Immature natural killer cell (primary cell): ENCODE data around the gene PAM16. TPM values are rescaled to one million over a fixed set of nuclear protein-coding genes. Genes with fewer than 3 reads are reported as not detected.

Source experiments
- DNase-seq, 3 donors: peaks; one replicate each; pipeline ENCODE4 v3.0.0; 2022; ENCODE audit warnings: mixed read lengths in 1 of 3
- H3K27ac Mint-ChIP-seq, 6 donors: one replicate each; pipeline ENCODE4 v1.8.0; 2020; ENCODE audit warnings: mixed read lengths in 6 of 6, mild to moderate bottlenecking in 5 of 6, inconsistent platforms in 4 of 6, moderate library complexity in 3 of 6
- H3K27me3 Mint-ChIP-seq, 3 donors: one replicate each; pipeline ENCODE4 v1.8.0; 2020 to 2021; ENCODE audit warnings: low read depth in 3 of 3, mild to moderate bottlenecking in 3 of 3, mixed read lengths in 3 of 3, moderate library complexity in 3 of 3, inconsistent platforms in 1 of 3
- H3K36me3 Mint-ChIP-seq, 3 donors: one replicate each; pipeline ENCODE4 v1.8.0; 2020; ENCODE audit warnings: mixed read lengths in 3 of 3, inconsistent platforms in 2 of 3, mild to moderate bottlenecking in 2 of 3
- H3K4me1 Mint-ChIP-seq, 2 donors: one replicate each; pipeline ENCODE4 v1.8.0; 2020; ENCODE audit warnings: inconsistent platforms in 2 of 2, mild to moderate bottlenecking in 2 of 2, mixed read lengths in 2 of 2, moderate library complexity in 1 of 2
- H3K4me3 Mint-ChIP-seq, 5 donors: one replicate each; pipeline ENCODE4 v1.8.0; 2020; ENCODE audit warnings: mild to moderate bottlenecking in 5 of 5, mixed read lengths in 5 of 5, inconsistent platforms in 3 of 5, moderate library complexity in 3 of 5
- H3K9me3 Mint-ChIP-seq, 6 donors: one replicate each; pipeline ENCODE4 v1.8.0; 2020; ENCODE audit warnings: mild to moderate bottlenecking in 6 of 6, mixed read lengths in 6 of 6, inconsistent platforms in 4 of 6, moderate library complexity in 3 of 6
- polyA plus RNA-seq, 3 donors: library from polyadenylated mRNA; unstranded; fragments of 300-500 nt; fragmentation: Illumina TruSeq; gene quantifications; one replicate each; pipeline ENCODE4 v1.2.3, GENCODE V29; 2021

PAM16 gene
- polyA plus RNA-seq, 3 donors from 2014 or later, result 32.9 to 61.6 (median 36.3) TPM

- no peak for DNase-seq
- Mint-ChIP-seq H3K9me3 (peaks cover 0 to 2% (median 0%) of the 10 kb centered on the region in 6 donors), H3K27me3 (peaks cover 2 to 18% (median 16%) of the 10 kb centered on the region in 3 donors), H3K36me3 (peaks cover 0 to 8% (median 4%) of the 10 kb centered on the region in 3 donors), H3K4me3 (no peak overlapping the region), H3K27ac (no peak overlapping the region), H3K4me1 (peaks cover 0 to 5% of the 10 kb centered on the region in 2 donors)
These were observed 36.7 kb upstream of the PAM16 start for GRCh38 chr16:4387781-4388180.

GRCh38 chr16:4386951-4387565, 35.9 kb upstream of the PAM16 start:
- peaks cover 2 to 19% (median 14%) of the 10 kb centered on the region in 3 donors for H3K27me3 Mint-ChIP-seq
- DNase-seq, result no peak
- peaks cover 0 to 8% (median 4%) of the 10 kb centered on the region in 3 donors for H3K36me3 Mint-ChIP-seq
- H3K4me3 Mint-ChIP-seq, result no peak overlapping the region
- peaks cover 0 to 5% of the 10 kb centered on the region in 2 donors for H3K4me1 Mint-ChIP-seq
- peak overlapping the region in 1 of 6 donors; percentile 11 for H3K27ac Mint-ChIP-seq
- peaks cover 0 to 2% (median 0%) of the 10 kb centered on the region in 6 donors for H3K9me3 Mint-ChIP-seq

- H3K9me3 Mint-ChIP-seq, result peaks cover 0 to 2% (median 0%) of the 10 kb centered on the region in 6 donors
- DNase-seq, result no peak
- H3K36me3 Mint-ChIP-seq, result peaks cover 0 to 8% (median 4%) of the 10 kb centered on the region in 3 donors
- H3K4me3 Mint-ChIP-seq, result no peak overlapping the region
- peaks cover 2 to 23% (median 12%) of the 10 kb centered on the region in 3 donors for H3K27me3 Mint-ChIP-seq
- no peak overlapping the region for H3K27ac Mint-ChIP-seq
- peaks cover 0 to 5% of the 10 kb centered on the region in 2 donors for H3K4me1 Mint-ChIP-seq
These were observed 35.3 kb upstream of the PAM16 start for GRCh38 chr16:4386451-4386805.

GRCh38 chr16:4385789-4386450, 34.8 kb upstream of the PAM16 start:
- Mint-ChIP-seq H3K9me3 (peaks cover 0 to 2% (median 0%) of the 10 kb centered on the region in 6 donors), H3K36me3 (peaks cover 0 to 8% (median 4%) of the 10 kb centered on the region in 3 donors), H3K27me3 (peaks cover 2 to 24% (median 11%) of the 10 kb centered on the region in 3 donors), H3K27ac (no peak overlapping the region), H3K4me1 (peaks cover 0 to 5% of the 10 kb centered on the region in 2 donors), H3K4me3 (no peak overlapping the region)
- no peak for DNase-seq

GRCh38 chr16:4385066-4385788, 34.1 kb upstream of the PAM16 start:
- H3K4me1 Mint-ChIP-seq, result peaks cover 0 to 4% of the 10 kb centered on the region in 2 donors
- no peak overlapping the region for H3K4me3 Mint-ChIP-seq
- peaks cover 0 to 2% (median 0%) of the 10 kb centered on the region in 6 donors for H3K9me3 Mint-ChIP-seq
- peak overlapping the region in 1 of 6 donors; percentile 11 for H3K27ac Mint-ChIP-seq
- peaks cover 2 to 31% (median 8%) of the 10 kb centered on the region in 3 donors for H3K27me3 Mint-ChIP-seq
- peaks cover 0 to 8% (median 4%) of the 10 kb centered on the region in 3 donors for H3K36me3 Mint-ChIP-seq
- DNase-seq, result no peak

- no peak overlapping the region for H3K27ac Mint-ChIP-seq
- no peak for DNase-seq
- peaks cover 0 to 2% (median 0%) of the 10 kb centered on the region in 6 donors for H3K9me3 Mint-ChIP-seq
- peaks cover 2 to 33% (median 5%) of the 10 kb centered on the region in 3 donors for H3K27me3 Mint-ChIP-seq
- H3K4me1 Mint-ChIP-seq, result peaks cover 0 to 3% of the 10 kb centered on the region in 2 donors
- H3K4me3 Mint-ChIP-seq, result no peak overlapping the region
- H3K36me3 Mint-ChIP-seq, result peaks cover 0 to 4% (median 4%) of the 10 kb centered on the region in 3 donors
These were observed 33.4 kb upstream of the PAM16 start for GRCh38 chr16:4384509-4384942.

- Mint-ChIP-seq H3K27me3 (peaks cover 2 to 35% (median 5%) of the 10 kb centered on the region in 3 donors), H3K9me3 (peaks cover 0 to 2% (median 0%) of the 10 kb centered on the region in 6 donors), H3K36me3 (peaks cover 0 to 4% (median 4%) of the 10 kb centered on the region in 3 donors), H3K27ac (no peak overlapping the region), H3K4me3 (no peak overlapping the region), H3K4me1 (peaks cover 0 to 3% of the 10 kb centered on the region in 2 donors)
- DNase-seq, result no peak
These were observed 32.7 kb upstream of the PAM16 start for GRCh38 chr16:4383591-4384444.

GRCh38 chr16:4382795-4383357, 31.8 kb upstream of the PAM16 start:
- Mint-ChIP-seq H3K4me3 (no peak overlapping the region), H3K27me3 (peaks cover 3 to 39% (median 5%) of the 10 kb centered on the region in 3 donors), H3K9me3 (peaks cover 0 to 2% (median 0%) of the 10 kb centered on the region in 6 donors), H3K4me1 (peaks cover 0 to 3% of the 10 kb centered on the region in 2 donors), H3K36me3 (peaks cover 0 to 4% (median 4%) of the 10 kb centered on the region in 3 donors), H3K27ac (no peak overlapping the region)
- DNase-seq, result no peak

- no peak overlapping the region for H3K4me3 Mint-ChIP-seq
- H3K9me3 Mint-ChIP-seq, result peaks cover 0 to 2% (median 0%) of the 10 kb centered on the region in 6 donors
- peaks cover 0 to 4% (median 4%) of the 10 kb centered on the region in 3 donors for H3K36me3 Mint-ChIP-seq
- H3K27me3 Mint-ChIP-seq, result peaks cover 3 to 42% (median 5%) of the 10 kb centered on the region in 3 donors
- peaks cover 0 to 4% of the 10 kb centered on the region in 2 donors for H3K4me1 Mint-ChIP-seq
- DNase-seq, result no peak
- H3K27ac Mint-ChIP-seq, result peak overlapping the region in 1 of 6 donors; percentile 42
These were observed 31.0 kb upstream of the PAM16 start for GRCh38 chr16:4381935-4382794.

- H3K4me3 Mint-ChIP-seq, result no peak overlapping the region
- no peak for DNase-seq
- H3K36me3 Mint-ChIP-seq, result peaks cover 0 to 4% (median 4%) of the 10 kb centered on the region in 3 donors
- H3K27me3 Mint-ChIP-seq, result peaks cover 3 to 42% (median 5%) of the 10 kb centered on the region in 3 donors
- H3K9me3 Mint-ChIP-seq, result peaks cover 0 to 2% (median 0%) of the 10 kb centered on the region in 6 donors
- H3K4me1 Mint-ChIP-seq, result peaks cover 0 to 4% of the 10 kb centered on the region in 2 donors
- H3K27ac Mint-ChIP-seq, result no peak overlapping the region
These were observed 30.2 kb upstream of the PAM16 start for GRCh38 chr16:4381072-4381934.
